Parathyroid adenoma (tissue), 2 donors: Measurements from ENCODE around the gene FZD1.

Source experiments
- H2AFZ ChIP-seq: fragments of 300-600 bp; sonication (generic); one replicate; pipeline ENCODE4 v1.7.0; 2017; ENCODE audit warnings: antibody characterized with exemption, mild to moderate bottlenecking
- H3K27ac ChIP-seq: fragments of 300-600 bp; sonication (generic); one replicate; pipeline ENCODE4 v1.7.0; 2017
- H3K27me3 ChIP-seq: fragments of 300-600 bp; sonication (generic); one replicate; pipeline ENCODE4 v1.7.0; 2017; ENCODE audit warnings: low read length; ENCODE audit not compliant: control insufficient read depth, insufficient read depth
- H3K36me3 ChIP-seq: fragments of 300-600 bp; sonication (generic); one replicate; pipeline ENCODE4 v1.7.0; 2017; ENCODE audit warnings: low read length; ENCODE audit not compliant: control insufficient read depth, insufficient read depth
- H3K4me1 ChIP-seq: fragments of 300-600 bp; sonication (generic); one replicate; pipeline ENCODE4 v1.7.0; 2017; ENCODE audit warnings: control low read depth
- H3K4me2 ChIP-seq: fragments of 300-600 bp; sonication (generic); one replicate; pipeline ENCODE4 v1.7.0; 2017; ENCODE audit warnings: low read length
- H3K4me3 ChIP-seq: fragments of 300-600 bp; sonication (generic); one replicate; pipeline ENCODE4 v1.7.0; 2017; ENCODE audit warnings: low read depth, low read length
- H3K79me2 ChIP-seq: fragments of 300-600 bp; sonication (generic); one replicate; pipeline ENCODE4 v1.7.0; 2017; ENCODE audit warnings: control low read depth
- H3K9ac ChIP-seq: fragments of 300-600 bp; sonication (generic); one replicate; pipeline ENCODE4 v1.7.0; 2017; ENCODE audit warnings: mild to moderate bottlenecking
- H3K9me3 ChIP-seq: fragments of 300-600 bp; sonication (generic); one replicate; pipeline ENCODE4 v1.7.0; 2017; ENCODE audit warnings: low read length; ENCODE audit not compliant: control insufficient read depth
- TF ChIP-seq, protein P1 (sequence below): fragments of 300-600 bp; sonication (generic); IDR thresholded peaks from one replicate; pipeline ENCODE4 v1.7.0; 2017; ENCODE audit warnings: antibody characterized with exemption, mild to moderate bottlenecking
- donor health status: primary hyperparathyroidism.

Gene FZD1

DNA sequence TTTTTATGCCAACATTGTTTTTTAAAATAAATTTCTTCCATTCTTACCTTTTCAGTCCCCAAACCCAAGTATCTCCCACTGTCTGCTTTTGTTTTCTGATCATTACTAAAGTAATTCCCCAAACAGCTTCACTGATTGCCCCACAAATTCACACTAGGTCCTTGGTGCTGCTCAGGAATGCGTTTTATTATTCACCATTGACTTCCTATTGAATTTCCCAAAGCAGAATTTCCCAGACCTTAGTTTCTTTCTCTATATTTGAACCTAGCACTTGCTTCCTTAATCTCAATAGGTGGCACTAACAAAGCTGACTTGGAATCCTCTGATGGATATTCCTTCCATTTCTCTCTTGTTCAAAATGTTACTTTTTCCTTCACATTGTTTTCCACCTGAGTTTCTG, 52.2 kb downstream of the FZD1 start:
- Histone ChIP-seq H2AFZ (no peak overlapping the region), H3K27ac (no peak overlapping the region), H3K9ac (no peak overlapping the region), H3K36me3 (no peaks in the 10 kb centered on the region), H3K9me3 (no peaks in the 10 kb centered on the region), H3K79me2 (no peaks in the 10 kb centered on the region), H3K4me3 (no peak overlapping the region), H3K4me2 (no peak overlapping the region), H3K4me1 (no peaks in the 10 kb centered on the region), H3K27me3 (no peaks in the 10 kb centered on the region)
- TF ChIP-seq, protein P1, sequence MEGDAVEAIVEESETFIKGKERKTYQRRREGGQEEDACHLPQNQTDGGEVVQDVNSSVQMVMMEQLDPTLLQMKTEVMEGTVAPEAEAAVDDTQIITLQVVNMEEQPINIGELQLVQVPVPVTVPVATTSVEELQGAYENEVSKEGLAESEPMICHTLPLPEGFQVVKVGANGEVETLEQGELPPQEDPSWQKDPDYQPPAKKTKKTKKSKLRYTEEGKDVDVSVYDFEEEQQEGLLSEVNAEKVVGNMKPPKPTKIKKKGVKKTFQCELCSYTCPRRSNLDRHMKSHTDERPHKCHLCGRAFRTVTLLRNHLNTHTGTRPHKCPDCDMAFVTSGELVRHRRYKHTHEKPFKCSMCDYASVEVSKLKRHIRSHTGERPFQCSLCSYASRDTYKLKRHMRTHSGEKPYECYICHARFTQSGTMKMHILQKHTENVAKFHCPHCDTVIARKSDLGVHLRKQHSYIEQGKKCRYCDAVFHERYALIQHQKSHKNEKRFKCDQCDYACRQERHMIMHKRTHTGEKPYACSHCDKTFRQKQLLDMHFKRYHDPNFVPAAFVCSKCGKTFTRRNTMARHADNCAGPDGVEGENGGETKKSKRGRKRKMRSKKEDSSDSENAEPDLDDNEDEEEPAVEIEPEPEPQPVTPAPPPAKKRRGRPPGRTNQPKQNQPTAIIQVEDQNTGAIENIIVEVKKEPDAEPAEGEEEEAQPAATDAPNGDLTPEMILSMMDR, result no peak

DNA sequence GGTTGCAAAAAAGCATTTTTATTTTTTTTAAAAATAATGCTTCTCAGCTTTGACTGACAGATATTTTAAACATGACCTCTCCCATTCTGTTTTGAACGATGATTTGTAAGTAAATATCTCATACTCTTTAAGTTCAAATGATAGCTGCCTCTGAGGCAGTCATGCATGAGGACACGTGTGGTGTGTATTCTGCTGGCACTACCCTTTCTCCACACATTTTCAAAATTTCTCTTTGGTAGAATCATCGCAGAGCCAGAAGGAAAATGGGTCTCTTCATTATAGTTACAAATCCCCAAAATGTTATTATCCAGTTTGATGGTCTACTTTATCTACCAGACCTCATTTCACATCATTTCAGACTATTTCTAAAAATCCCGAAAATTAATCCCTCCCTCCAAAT, 55.1 kb downstream of the FZD1 start:
- Histone ChIP-seq H3K79me2 (no peaks in the 10 kb centered on the region), H3K27me3 (no peaks in the 10 kb centered on the region)
- TF ChIP-seq, protein P1, result no peak

GRCh38 chr7:91320366-91321078, 56.3 kb downstream of the FZD1 start:
- H3K79me2 ChIP-seq, result no peaks in the 10 kb centered on the region
- TF ChIP-seq, protein P1, result no peak
- H2AFZ ChIP-seq, result no peak overlapping the region
- H3K27me3 ChIP-seq, result no peaks in the 10 kb centered on the region
- H3K4me2 ChIP-seq, result no peak overlapping the region
- H3K27ac ChIP-seq, result no peak overlapping the region
- H3K9ac ChIP-seq, result no peak overlapping the region
- H3K9me3 ChIP-seq, result no peaks in the 10 kb centered on the region
- H3K36me3 ChIP-seq, result no peaks in the 10 kb centered on the region
- H3K4me3 ChIP-seq, result no peak overlapping the region
- no peaks in the 10 kb centered on the region for H3K4me1 ChIP-seq

More for the DNA sequence above, 55.1 kb downstream of the FZD1 start:
- no peak overlapping the region for H3K4me2 ChIP-seq
- no peak overlapping the region for H3K27ac ChIP-seq
- H2AFZ ChIP-seq, result no peak overlapping the region
- no peak overlapping the region for H3K9ac ChIP-seq
- H3K4me3 ChIP-seq, result no peak overlapping the region
- no peaks in the 10 kb centered on the region for H3K9me3 ChIP-seq
- H3K36me3 ChIP-seq, result no peaks in the 10 kb centered on the region
- no peaks in the 10 kb centered on the region for H3K4me1 ChIP-seq
